CD14-positive monocyte (primary cell): ENCODE measurements around the gene PODXL. TPM values are rescaled to one million over a fixed set of nuclear protein-coding genes. Genes with fewer than 3 reads are reported as not detected.

Experiments
- DNase-seq, 3 donors: peaks; one replicate each; pipeline ENCODE4 v3.0.0-alpha.2; 2011 to 2022
- H2AFZ ChIP-seq: 2 replicates; pipeline ENCODE4 v1.6.0; 2012; ENCODE audit warnings: mild to moderate bottlenecking, low read depth, low read length, inconsistent platforms; ENCODE audit not compliant: insufficient read depth, poor library complexity, severe bottlenecking
- H3K27ac ChIP-seq, 2 donors: 1 replicate in 1 of 2; 2 replicates in 1 of 2; pipeline ENCODE4 v1.5.1; 2012 to 2013; ENCODE audit warnings: low read length in 2 of 2, control low read depth in 1 of 2, inconsistent platforms in 1 of 2, low read depth in 1 of 2, mild to moderate bottlenecking in 1 of 2
- H3K27me3 ChIP-seq, 2 donors: one replicate each; pipeline versions ENCODE4 v1.6.0 to v1.6.1; 2011 to 2013; ENCODE audit warnings: low read length in 2 of 2; ENCODE audit not compliant: control insufficient read depth in 2 of 2, insufficient read depth in 2 of 2
- H3K36me3 ChIP-seq, 2 donors: replicated peaks in 1 of 2; 1 replicate in 1 of 2; 2 replicates in 1 of 2; pipeline versions ENCODE4 v1.5.1 to v1.6.1; 2012 to 2013; ENCODE audit warnings: low read length in 2 of 2, control low read depth in 1 of 2, inconsistent platforms in 1 of 2, mild to moderate bottlenecking in 1 of 2; ENCODE audit not compliant: insufficient read depth in 2 of 2, control insufficient read depth in 1 of 2
- H3K4me1 ChIP-seq, 2 donors: 1 replicate in 1 of 2; 2 replicates in 1 of 2; pipeline versions ENCODE4 v1.5.1 to v1.6.1; 2012 to 2013; ENCODE audit warnings: low read length in 2 of 2, control low read depth in 1 of 2, inconsistent platforms in 1 of 2, mild to moderate bottlenecking in 1 of 2, moderate library complexity in 1 of 2; ENCODE audit not compliant: insufficient read depth in 2 of 2, control insufficient read depth in 1 of 2
- H3K4me2 ChIP-seq: replicated peaks from 2 replicates; pipeline ENCODE3; 2012; ENCODE audit warnings: low read length, moderate library complexity, mild to moderate bottlenecking; ENCODE audit not compliant: poor library complexity, severe bottlenecking; ENCODE audit errors: extremely low read depth
- H3K4me3 ChIP-seq, 3 experiments: fragments of 200-600 bp in 1 of 3; sonication (generic) in 1 of 3; replicated peaks in 1 of 3; 1 replicate in 2 of 3; 2 replicates in 1 of 3; pipeline ENCODE4 v1.5.1; 2011 to 2013; ENCODE audit warnings: low read length in 3 of 3, mild to moderate bottlenecking in 3 of 3, control low read depth in 2 of 3, low read depth in 2 of 3, inconsistent platforms in 1 of 3, moderate library complexity in 1 of 3
- H3K79me2 ChIP-seq: 2 replicates; pipeline ENCODE4 v1.6.0; 2012; ENCODE audit warnings: mild to moderate bottlenecking, control low read depth, inconsistent platforms, low read length, moderate library complexity; ENCODE audit not compliant: insufficient read depth
- H3K9ac ChIP-seq: 2 replicates; pipeline ENCODE4 v1.6.0; 2017; ENCODE audit warnings: low read length, mild to moderate bottlenecking; ENCODE audit not compliant: insufficient read depth, poor library complexity, severe bottlenecking
- H3K9me3 ChIP-seq, 2 donors: replicated peaks in 1 of 2; 1 replicate in 1 of 2; 2 replicates in 1 of 2; pipeline versions ENCODE4 v1.5.1 to v1.6.1; 2012 to 2013; ENCODE audit warnings: low read length in 2 of 2, control low read depth in 1 of 2; ENCODE audit not compliant: control insufficient read depth in 1 of 2, insufficient read depth in 1 of 2
- H4K20me1 ChIP-seq: 2 replicates; pipeline ENCODE4 v1.6.0; 2012; ENCODE audit warnings: mild to moderate bottlenecking, low read length, control low read depth, moderate library complexity; ENCODE audit not compliant: insufficient read depth
- H3K27ac Mint-ChIP-seq, 7 donors: one replicate each; pipeline ENCODE4 v1.8.0; 2020; ENCODE audit warnings: mild to moderate bottlenecking in 7 of 7, mixed read lengths in 7 of 7, moderate library complexity in 6 of 7, inconsistent platforms in 2 of 7
- H3K27me3 Mint-ChIP-seq, 3 donors: one replicate each; pipeline ENCODE4 v1.8.0; 2021 to 2022; ENCODE audit warnings: low read depth in 3 of 3, mild to moderate bottlenecking in 3 of 3, mixed read lengths in 3 of 3, moderate library complexity in 3 of 3, inconsistent platforms in 1 of 3
- H3K36me3 Mint-ChIP-seq, 2 donors: one replicate each; pipeline ENCODE4 v1.8.0; 2020; ENCODE audit warnings: mixed read lengths in 2 of 2, inconsistent platforms in 1 of 2, mild to moderate bottlenecking in 1 of 2
- H3K4me1 Mint-ChIP-seq: one replicate; pipeline ENCODE4 v1.8.0; 2020; ENCODE audit warnings: mild to moderate bottlenecking, mixed read lengths
- H3K4me3 Mint-ChIP-seq, 2 donors: one replicate each; pipeline ENCODE4 v1.8.0; 2020; ENCODE audit warnings: mild to moderate bottlenecking in 2 of 2, mixed read lengths in 2 of 2, moderate library complexity in 1 of 2
- H3K9me3 Mint-ChIP-seq, 7 donors: one replicate each; pipeline ENCODE4 v1.8.0; 2020 to 2022; ENCODE audit warnings: mixed read lengths in 7 of 7, mild to moderate bottlenecking in 6 of 7, moderate library complexity in 6 of 7, inconsistent platforms in 2 of 7
- CTCF ChIP-seq: fragments of 200-600 bp; IDR thresholded peaks from one replicate; pipeline ENCODE4 v1.8.0; 2022; ENCODE audit warnings: antibody characterized with exemption, mild to moderate bottlenecking
- WGBS: methylation state at CpG from one replicate; pipeline ENCODE4 v1.1.5; 2013; ENCODE audit warnings: missing lambda C conversion rate; ENCODE audit not compliant: insufficient coverage; 5-methylcytosine and 5-hydroxymethylcytosine counted together
- intact Hi-C, 2 donors: fragments of 100-400 bp; cut with micrococcal nuclease; formaldehyde crosslinking; loops; one replicate each; pipeline versions ENCODE4 v1.15.0 to v1.15.1; 2023
- polyA plus RNA-seq, 3 donors: library from polyadenylated mRNA; depleted of rRNA in 1 of 3; unstranded in 2 of 3; stranded (reverse) in 1 of 3; fragments of 300-500 nt in 2 of 3; fragments of >200 nt in 1 of 3; fragmentation: Illumina TruSeq in 2 of 3; gene quantifications; 1 replicate in 2 of 3; 2 replicates in 1 of 3; pipeline ENCODE4 v1.2.3, GENCODE V29; 2012 to 2021

PODXL gene
- polyA plus RNA-seq, 3 donors, result 0.20 to 0.25 TPM; not detected in 1

DNA sequence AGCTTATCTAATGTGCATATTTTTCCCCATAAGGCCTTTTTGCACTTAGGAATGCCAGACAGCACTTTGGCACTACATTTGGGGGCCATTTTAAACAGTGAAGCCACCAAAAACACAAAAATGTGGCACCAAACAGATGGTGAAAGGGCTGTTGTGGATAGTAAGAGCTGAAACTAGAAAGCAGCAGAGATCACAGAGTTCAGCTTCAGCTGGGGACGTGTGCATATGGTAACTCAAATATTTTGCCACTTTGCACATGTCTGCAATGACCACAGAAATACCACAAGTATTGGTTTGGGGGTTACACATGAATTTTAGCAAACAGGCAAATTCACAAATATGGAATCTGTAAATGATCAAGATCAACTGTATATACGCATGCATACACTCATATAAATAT lies 72.8 kb downstream of the PODXL start:
- H3K9ac ChIP-seq, result no peak overlapping the region
- H3K4me1 Mint-ChIP-seq, result no peaks in the 10 kb centered on the region
- peaks cover 17 to 70% of the 10 kb centered on the region in 2 donors for H3K36me3 ChIP-seq
- H4K20me1 ChIP-seq, result no peaks in the 10 kb centered on the region
- H3K4me3 Mint-ChIP-seq, result no peak overlapping the region
- H3K9me3 Mint-ChIP-seq, result no peaks in the 10 kb centered on the region
- no peak for DNase-seq
- H3K4me1 ChIP-seq, result no peaks in the 10 kb centered on the region
- H3K79me2 ChIP-seq, result no peaks in the 10 kb centered on the region
- H3K27me3 ChIP-seq, result no peaks in the 10 kb centered on the region
- no peak overlapping the region for H2AFZ ChIP-seq
- peaks cover 44 to 49% of the 10 kb centered on the region in 2 donors for H3K36me3 Mint-ChIP-seq
- no CpG with 5 or more reads among the region's 2 CpGs for WGBS
- no peak overlapping the region for H3K4me2 ChIP-seq
- H3K27ac Mint-ChIP-seq, result no peak overlapping the region
- no peak overlapping the region for H3K4me3 ChIP-seq
- intact Hi-C loops, result no loop called here
- no peaks in the 10 kb centered on the region for H3K27me3 Mint-ChIP-seq
- H3K9me3 ChIP-seq, result no peaks in the 10 kb centered on the region
- H3K27ac ChIP-seq, result no peak overlapping the region
- TF ChIP-seq CTCF, result no peak

DNA sequence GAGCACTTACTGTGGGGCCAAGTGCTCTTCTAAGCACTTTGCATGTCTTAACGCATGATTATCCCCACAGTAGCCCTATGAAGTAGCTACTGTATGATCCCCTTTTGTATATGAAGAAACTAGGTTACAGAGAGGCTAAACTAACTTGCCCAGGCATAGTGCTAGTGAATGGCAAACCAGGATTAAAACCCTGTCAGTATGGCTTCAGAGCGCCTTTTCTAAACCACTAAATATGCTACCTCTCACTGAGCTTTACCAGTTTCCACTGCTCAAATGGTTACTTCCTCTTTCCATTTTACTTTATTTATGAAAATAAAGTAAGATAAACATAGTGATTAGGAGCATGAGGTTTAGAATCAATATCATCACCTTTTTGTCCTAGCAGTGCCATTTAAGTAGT lies 73.6 kb downstream of the PODXL start:
- H3K36me3 ChIP-seq, result peaks cover 20 to 74% of the 10 kb centered on the region in 2 donors
- no peaks in the 10 kb centered on the region for H3K4me1 ChIP-seq
- no peak overlapping the region for H2AFZ ChIP-seq
- no peaks in the 10 kb centered on the region for H4K20me1 ChIP-seq
- DNase-seq, result no peak
- WGBS, result 100% methylated on average over 1 of the region's 2 CpGs
- TF ChIP-seq CTCF, result no peak
- Mint-ChIP-seq H3K27ac (no peak overlapping the region), H3K36me3 (peaks cover 41 to 45% of the 10 kb centered on the region in 2 donors), H3K9me3 (no peaks in the 10 kb centered on the region), H3K27me3 (no peaks in the 10 kb centered on the region), H3K4me3 (no peak overlapping the region), H3K4me1 (no peaks in the 10 kb centered on the region)
- intact Hi-C loops, result no loop called here
- no peaks in the 10 kb centered on the region for H3K27me3 ChIP-seq
- H3K79me2 ChIP-seq, result no peaks in the 10 kb centered on the region
- H3K27ac ChIP-seq, result no peak overlapping the region
- H3K4me3 ChIP-seq, result no peak overlapping the region
- H3K9ac ChIP-seq, result no peak overlapping the region
- H3K9me3 ChIP-seq, result no peaks in the 10 kb centered on the region
- H3K4me2 ChIP-seq, result no peak overlapping the region
